ENCODE measurements around the gene NRP1.

Gene NRP1

DNA sequence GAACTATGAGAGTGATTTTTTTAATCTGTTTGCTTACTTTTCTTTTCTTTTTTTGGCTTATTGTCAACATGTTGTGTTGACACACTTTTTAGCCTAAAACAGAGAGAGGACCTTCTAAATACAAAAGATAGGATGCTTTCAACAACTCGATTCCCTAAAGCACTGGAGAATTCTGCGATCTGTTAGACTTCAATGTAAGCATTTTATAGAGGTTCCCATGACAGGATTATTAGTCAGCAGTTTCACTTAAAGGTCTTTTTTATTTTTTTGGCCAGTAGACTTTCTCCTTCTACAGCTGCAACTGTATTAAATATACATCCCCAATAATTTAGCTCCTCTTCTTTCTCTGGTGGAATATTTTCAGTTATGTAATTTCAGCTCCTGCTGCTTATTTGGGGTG is 12.7 kb upstream of the NRP1 start:
- DNase-seq: no peak

- no peak for DNase-seq
Measured at GRCh38 chr10:33345236-33345635, 10.8 kb upstream of the NRP1 start.

GRCh38 chr10:33344676-33345075 is 10.2 kb upstream of the NRP1 start:
- no peak for DNase-seq

DNA sequence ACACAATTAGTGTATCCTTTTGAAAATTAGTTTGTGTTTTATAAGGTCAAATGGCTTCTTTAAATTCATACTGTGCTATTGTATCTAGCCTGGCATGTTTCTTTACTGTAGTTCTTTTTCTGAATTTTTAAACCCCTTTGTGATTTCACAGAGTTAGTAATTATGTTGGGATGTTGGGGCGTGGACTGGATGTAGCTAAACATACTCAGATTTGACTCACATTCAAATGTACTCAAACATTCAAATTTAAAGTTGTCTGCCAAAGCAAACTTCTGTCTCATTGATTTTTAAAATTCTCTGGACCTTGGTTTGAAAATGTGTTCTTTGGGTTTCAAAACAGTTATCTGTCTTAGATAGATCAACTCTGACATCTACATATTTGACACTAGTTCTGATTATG is 7.2 kb upstream of the NRP1 start:
- DNase-seq: no peak

GRCh38 chr10:33337326-33337957 is 3.0 kb upstream of the NRP1 start:
- no peak for DNase-seq

DNA sequence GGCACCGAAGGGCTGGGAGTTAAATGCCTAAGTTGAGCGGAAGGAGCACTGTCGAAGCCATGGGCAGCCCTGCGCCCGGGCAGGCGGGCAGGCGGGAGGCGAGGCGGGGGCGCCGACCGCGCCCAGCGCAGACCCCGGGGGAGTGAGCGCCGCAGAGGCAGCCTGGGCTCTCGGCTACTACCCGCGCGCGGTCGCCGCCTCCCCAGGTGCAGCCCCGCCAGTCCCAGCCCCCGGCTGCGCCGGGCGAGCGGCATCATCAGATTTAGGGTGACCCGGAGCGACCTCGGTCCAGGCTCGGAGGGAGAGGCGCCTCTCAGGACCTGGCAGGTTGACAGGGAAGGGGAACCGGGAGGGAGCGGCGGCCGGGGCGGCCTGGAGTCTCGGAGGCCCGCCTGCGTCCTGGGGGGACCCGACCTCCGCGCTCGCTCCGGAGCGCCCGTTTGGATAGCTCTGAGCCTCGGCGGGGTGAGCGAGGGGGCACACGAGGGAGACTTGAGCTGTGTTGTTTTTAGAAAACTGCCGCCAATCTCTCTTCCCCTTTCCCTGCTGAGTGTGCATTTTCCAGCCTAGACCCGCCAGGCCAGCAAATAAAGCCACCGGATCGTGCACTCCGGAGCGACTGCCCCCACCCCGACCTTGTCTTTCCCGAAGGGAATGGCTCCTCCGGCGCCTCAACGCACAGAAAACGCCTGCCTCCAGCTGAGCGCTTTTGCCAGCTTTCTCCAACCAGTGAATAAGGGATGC is 2.3 kb upstream of the NRP1 start:
- peak in 1 of 2 donors; percentile 39 for DNase-seq

DNA sequence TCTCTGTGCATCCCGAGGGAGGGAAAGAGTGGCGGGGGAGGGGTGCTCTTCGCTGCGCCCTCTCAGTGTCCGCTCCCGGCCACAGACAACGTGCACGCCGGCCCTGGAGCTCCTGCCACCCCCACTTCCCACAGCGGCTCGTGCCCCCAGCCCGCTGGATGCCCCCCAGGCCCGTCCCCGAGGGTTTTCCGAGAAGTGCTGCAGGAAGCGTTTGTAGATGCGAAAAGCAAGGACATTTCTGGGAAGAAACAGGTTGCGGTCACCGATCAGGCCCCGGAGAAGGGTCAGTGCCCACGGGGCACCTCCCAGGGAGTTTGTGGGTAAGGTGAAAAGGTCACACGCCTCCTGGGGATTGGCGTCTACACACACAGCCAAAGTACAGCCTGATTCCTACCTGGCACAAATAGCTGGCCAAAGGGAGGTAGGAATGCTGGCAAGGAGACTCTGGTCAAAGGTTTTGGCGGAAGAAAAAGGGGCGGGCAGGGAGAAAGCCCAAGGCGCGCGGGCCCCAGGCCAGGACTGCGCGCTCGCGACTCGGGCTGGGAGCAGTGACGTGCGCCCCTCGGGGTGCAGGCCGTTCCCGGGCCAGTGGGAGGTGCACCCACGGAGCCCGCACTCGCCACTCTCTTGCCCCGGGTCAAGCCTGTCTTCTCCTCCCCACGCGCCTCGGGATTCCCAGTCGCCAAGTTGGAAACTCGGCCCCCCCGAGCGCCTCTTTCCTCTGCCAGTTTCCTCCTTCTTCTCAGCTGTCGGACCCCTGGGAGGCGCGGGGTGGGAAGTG is 1.5 kb upstream of the NRP1 start:
- DNase-seq: peak; percentile 55 to 73

GRCh38 chr10:33335551-33335800 is 1.0 kb upstream of the NRP1 start:
- DNase-seq: peak; percentile 16 to 23

DNA sequence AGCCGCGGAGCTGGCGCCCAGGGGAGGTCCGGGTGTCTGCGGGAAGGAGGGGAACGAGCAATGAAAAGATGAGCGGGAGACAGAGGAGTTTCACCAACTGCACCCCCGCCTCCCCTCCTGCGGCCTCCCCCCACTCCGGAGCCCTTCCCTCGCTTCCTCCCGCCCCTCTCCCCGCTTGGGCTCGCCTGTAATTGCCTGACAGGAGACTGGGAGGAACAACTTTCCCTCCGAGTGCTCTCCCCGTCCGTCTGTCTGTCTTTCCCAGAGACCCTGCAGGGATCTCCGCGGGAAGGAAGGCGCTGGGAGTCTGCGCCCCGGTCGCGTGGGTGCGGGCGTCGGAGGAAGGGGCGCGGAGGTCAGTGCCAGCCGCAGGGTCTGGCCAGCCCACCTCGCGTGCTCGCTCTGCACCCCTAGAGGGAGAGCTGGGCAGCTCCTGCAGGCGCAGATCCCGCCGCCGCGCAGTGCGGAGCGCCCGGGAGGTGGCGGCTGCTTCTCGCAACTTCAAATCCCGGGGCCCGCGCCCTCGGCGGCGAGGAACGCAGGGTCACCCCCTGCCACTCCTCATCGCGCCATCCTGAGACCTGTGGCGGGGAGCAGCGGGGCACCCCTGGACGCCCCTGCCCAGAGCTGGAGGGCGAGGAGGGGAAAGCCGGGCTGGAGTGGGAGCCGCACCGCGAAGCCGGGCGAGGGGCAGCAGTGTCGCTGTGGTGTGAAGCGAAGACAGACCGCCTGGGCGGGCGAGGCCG is 511 bp upstream of the NRP1 start:
- peak; percentile 56 to 68 for DNase-seq

DNA sequence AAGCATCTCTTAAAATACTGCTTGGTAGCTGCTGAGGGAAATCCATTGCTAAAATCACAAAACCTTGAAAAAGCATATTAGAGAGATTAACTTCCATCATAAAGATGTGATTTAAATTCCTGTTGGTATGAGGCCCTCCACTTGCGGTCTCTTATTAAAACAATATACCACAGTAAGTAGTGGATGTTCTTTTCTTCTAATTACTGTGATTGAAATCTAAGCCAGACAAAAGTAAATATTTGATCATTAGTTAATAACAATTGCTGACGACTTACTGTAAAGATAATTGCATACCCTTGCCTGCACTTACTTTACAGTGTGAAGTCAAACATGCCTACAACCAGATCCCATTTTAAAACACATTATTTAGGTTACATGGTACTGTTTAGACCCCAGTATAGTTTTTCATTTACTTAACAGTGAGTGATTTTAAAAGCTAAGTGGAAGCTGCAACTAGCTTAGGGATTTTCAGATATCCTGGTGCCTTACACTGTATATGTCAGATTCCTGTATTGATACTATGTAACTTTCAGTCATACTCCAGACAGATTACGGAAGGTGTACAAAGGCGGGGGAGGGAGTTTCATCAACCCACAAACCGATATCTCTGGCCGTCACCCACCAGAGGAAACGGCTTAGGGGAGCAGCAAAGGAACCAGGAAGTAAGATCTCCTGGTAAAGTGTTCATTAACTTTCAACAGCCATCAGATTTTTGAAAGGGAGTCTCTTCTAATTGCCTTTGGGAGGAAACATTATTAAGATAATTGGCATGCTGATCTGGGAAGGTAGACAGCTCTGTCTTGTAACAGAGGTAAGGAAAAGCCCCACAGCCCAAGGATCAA is 986 bp downstream of the NRP1 start:
- peak; percentile 61 to 65 for DNase-seq

DNA sequence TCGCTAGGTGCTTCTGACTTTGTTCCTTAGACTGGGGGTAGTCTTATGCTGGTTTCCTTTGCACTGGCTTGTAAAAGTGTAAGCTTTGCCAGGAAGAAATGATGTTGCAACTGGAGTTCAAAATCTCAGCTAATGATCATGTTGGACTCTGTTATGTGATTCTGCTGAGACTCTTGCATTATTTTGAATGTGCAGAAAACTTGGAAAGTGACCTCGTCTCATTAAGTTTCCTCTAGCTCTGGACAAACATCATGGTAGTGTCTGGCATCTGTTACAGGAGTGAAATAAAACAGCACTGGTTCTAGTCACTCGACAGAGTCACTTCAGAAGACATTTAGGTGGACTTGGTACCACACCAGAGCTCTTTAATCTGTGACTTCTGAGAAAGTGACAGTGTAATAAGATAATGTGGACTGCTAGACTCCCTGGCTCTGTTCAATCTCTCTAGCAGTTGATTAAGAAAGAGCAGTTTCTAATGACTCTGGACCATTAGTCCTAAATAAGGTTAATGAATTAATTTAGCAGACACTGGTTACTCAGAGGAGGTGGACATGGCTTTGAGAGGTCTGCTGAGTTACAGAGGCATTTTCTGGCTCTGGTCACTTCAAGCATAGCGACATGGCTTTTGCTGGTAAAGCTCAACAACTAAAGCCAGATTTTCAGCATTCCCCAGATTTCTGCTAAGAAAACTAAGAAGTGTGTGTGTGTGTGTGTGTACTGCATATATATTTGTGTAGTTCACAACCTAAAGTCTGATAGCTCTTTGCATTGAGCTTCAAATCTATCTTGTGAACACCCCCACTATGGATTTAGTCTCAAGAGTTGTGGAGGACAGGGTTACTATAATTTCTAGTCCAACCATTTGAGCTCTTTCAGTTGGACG is 2.0 kb downstream of the NRP1 start:
- DNase-seq: no peak

- DNase-seq: no peak
Measured at GRCh38 chr10:33331379-33331694, 3.1 kb downstream of the NRP1 start.

DNA sequence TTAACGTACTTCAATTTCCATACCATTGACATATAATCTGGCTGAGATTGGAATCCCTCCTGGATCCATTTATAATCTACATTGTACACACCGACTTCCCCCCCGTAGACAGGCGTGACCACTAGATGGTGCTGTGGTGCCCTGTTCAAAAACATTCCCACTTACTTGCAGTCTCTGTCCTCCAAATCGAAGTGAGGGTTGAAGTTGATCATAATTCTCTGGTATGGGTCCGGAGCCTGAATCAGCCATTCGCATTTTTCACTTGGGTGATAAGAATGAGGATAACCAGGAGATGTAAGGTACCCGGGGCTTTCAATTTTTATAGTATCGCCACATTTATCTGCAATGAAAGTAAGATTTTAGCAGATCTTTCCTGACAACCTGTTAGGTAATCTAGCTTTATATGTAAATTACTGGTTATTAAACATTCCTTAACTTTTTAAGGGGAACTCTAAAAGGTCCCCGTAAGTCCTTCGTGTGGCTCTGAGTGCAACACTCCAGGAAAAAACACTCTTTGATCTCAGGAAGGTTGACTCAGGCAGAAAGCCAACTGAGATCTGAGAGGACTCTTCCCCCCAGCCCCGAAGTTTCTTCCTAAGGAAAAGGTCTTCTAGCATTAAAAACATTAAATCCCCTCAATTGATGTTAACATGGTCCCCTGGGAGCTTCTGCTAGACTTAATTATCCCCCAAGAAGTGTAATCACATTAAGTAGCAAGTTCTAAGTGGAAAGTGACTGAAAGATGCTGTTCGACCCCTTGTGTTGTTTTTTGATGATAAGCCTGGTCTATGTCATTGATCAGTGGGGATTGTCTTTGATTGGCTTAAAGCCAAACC is 3.7 kb downstream of the NRP1 start:
- DNase-seq: peak; percentile 63 to 96

- no peak for DNase-seq
Measured at GRCh38 chr10:33329178-33329577, 5.3 kb downstream of the NRP1 start.

DNA sequence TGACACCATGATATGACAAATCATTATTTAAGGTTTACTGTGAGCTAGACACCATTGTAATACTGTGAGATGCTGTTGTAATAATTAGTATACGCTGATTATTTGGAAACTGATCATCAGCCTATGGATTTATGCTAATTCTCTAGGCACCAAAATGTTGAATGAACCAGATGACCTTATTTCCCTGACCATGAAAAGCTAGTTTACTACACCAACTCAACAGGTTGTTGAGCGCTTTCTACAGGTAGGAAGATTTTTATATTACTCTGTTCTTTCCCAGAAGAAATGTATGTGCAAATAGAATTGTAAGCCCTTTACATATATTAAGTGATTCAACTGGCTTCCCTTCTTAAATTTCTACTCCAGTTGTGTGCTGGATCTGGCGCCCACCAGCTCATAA is 6.2 kb downstream of the NRP1 start:
- DNase-seq: no peak

DNA sequence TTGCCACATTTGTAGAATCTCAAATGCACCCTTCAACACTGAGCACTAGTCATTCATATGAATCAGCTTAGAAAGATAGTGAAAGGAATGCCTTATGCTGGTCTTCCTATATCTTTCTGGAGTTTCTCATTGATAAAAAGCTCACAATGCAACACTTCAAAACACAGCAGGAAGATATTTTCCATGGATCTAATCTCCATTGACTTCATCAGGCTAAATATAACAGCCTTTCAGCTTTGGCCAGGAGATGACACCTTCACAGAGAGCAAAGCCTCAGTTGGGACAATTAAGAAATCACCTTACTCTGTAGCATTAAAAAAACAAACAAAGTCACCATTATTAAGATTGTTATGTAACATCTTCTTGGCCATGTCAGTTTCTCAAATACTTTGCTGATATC is 6.7 kb downstream of the NRP1 start:
- DNase-seq: no peak

DNA sequence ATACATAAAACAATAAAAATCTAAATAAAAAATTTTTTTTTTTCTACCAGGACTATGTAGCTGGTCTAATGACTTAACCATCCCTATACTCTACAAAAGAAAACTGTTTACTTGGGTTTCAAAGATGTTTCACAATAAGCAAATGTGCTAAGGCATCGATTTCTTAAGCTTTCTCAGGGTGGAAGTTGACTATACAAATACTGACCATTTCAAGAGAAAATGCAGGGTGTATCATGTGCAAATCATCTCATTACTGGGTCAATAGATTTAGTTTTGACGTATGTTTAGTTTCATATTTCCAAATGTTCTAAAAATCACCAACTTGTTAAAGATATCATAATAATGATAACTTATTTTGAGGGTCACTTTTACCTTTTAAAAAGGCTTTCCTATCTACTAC is 7.5 kb downstream of the NRP1 start:
- DNase-seq: peak; percentile 54 to 68

DNA sequence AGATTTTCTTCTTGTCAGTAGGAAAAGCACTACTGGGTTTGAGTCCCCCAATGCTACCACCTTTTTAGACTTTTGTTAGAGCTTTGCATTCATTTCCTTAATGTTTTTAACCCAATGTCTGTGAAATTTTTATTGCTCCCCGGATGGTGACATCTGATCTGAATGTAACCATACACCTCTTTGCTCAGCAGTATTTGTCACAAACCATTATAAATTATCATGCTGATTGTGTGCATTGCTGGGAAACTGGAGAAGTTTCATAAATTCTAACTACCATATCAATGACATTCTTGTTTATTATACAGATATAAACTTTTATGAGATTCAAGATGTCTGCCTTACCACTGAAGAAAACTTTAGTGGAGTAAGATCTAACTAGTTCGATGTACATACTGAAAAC is 8.5 kb downstream of the NRP1 start:
- DNase-seq: no peak

- DNase-seq: no peak
Measured at GRCh38 chr10:33323721-33324120, 10.7 kb downstream of the NRP1 start.

DNA sequence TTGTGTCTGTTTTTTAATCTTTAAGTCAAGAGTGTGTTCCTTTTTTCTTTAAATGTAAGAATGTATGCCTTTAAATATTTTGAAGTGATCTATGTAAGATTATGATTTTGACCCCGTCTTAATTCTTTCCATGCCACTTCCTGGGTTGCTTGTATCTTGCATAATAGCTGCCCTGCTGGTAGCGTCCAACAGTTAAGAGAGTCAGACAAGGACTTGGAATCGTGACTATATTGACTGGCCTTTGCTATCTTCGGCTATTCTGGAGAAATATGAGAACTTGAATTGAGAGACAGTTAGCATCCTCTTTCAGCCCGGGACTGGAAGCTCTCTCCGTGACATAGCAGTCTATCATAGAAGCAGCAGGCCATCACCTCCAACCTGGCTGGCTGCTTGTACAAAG is 13.0 kb downstream of the NRP1 start:
- no peak for DNase-seq

- no peak for DNase-seq
Measured at GRCh38 chr10:33320288-33320687, 14.2 kb downstream of the NRP1 start.
